ENCODE measurements around the gene CASP9.

- TF ChIP-seq CTCF (IDR thresholded peaks at IDR 0.05), result no peak
- TF ChIP-seq, protein P1, sequence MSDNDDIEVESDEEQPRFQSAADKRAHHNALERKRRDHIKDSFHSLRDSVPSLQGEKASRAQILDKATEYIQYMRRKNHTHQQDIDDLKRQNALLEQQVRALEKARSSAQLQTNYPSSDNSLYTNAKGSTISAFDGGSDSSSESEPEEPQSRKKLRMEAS (CRISPR knock-in tag; IDR thresholded peaks at IDR 0.05), result no peak
Observed at GRCh38 chr1:15541231-15541792, 17.3 kb upstream of the CASP9 start.
